Activated CD8-positive, alpha-beta memory T cell treated with anti-CD3 and anti-CD28 coated beads for 36 hours (primary cell): ENCODE data around the gene RASA3. TPM values are rescaled to one million over a fixed set of nuclear protein-coding genes. Genes with fewer than 3 reads are reported as not detected.

Experiments
- CTCF ChIA-PET: fragments of 350-600 bp; sonication (Branson Sonifier 250); formaldehyde crosslinking; loops from one replicate; lab custom pipeline; 2021; ENCODE audit warnings: antibody characterized with exemption; lab: Charles Lee
- POLR2A ChIA-PET: fragments of 350-600 bp; sonication (Branson Sonifier 250); formaldehyde crosslinking; loops from one replicate; lab custom pipeline; 2021; ENCODE audit warnings: antibody characterized with exemption; lab: Charles Lee
- total RNA-seq, 2 experiments: library from RNA; stranded (reverse); gene quantifications; one replicate each; pipeline ENCODE4 v1.2.3, GENCODE V29; 2021

The RASA3 gene
- total RNA-seq, 2 experiments from 2014 or later, result 22.1 to 22.5 TPM

GRCh38 chr13:113979791-113980471 is 152.5 kb downstream of the RASA3 start:
- ChIA-PET CTCF (no interaction called here), POLR2A (no interaction called here)

GRCh38 chr13:113978741-113979481 is 153.5 kb downstream of the RASA3 start:
- POLR2A ChIA-PET, result no interaction called here
- CTCF ChIA-PET, result no interaction called here

- CTCF ChIA-PET, result no interaction called here
- POLR2A ChIA-PET, result interaction anchor here (0.7 kb wide), 1 partner anchor 17 kb away, joined by 5 read pairs; no protein-coding TSS in a partner anchor
Observed at GRCh38 chr13:113977976-113978375, 154.4 kb downstream of the RASA3 start.

- POLR2A ChIA-PET, result no interaction called here
- CTCF ChIA-PET, result no interaction called here
Observed at GRCh38 chr13:113976711-113977684, 155.4 kb downstream of the RASA3 start.

GRCh38 chr13:113975416-113975815 is 157.0 kb downstream of the RASA3 start:
- POLR2A ChIA-PET, result no interaction called here
- CTCF ChIA-PET, result interaction anchor here (1.3 kb wide), 1 partner anchor 251 kb away, joined by 3 read pairs; no protein-coding TSS in a partner anchor

GRCh38 chr13:113974304-113975281 is 157.8 kb downstream of the RASA3 start:
- ChIA-PET POLR2A (no interaction called here), CTCF (interaction anchor here (1.3 kb wide), 1 partner anchor 252 kb away, joined by 3 read pairs; no protein-coding TSS in a partner anchor)

GRCh38 chr13:113973218-113974164 is 158.9 kb downstream of the RASA3 start, which contains the start of gene C13orf46:
Gene C13orf46, minus strand, starts transcription at chr13:113974076. Its CDS starts 79 bp downstream, at chr13:113973997.
- POLR2A ChIA-PET, result no interaction called here
- CTCF ChIA-PET, result interaction anchor here (0.8 kb wide), 1 partner anchor 324 kb away, joined by 3 read pairs; no protein-coding TSS in a partner anchor

- POLR2A ChIA-PET, result no interaction called here
Observed at GRCh38 chr13:113972451-113973217, 159.8 kb downstream of the RASA3 start.

GRCh38 chr13:113971471-113972231 is 160.8 kb downstream of the RASA3 start:
- ChIA-PET POLR2A (no interaction called here), CTCF (no interaction called here)

More at GRCh38 chr13:113972451-113973217, 159.8 kb downstream of the RASA3 start:
- CTCF ChIA-PET, result interaction anchor here (0.8 kb wide), 1 partner anchor 325 kb away, joined by 3 read pairs; no protein-coding TSS in a partner anchor

GRCh38 chr13:113970810-113971470 is 161.5 kb downstream of the RASA3 start:
- POLR2A ChIA-PET, result no interaction called here
- CTCF ChIA-PET, result no interaction called here

GRCh38 chr13:113969973-113970611 is 162.3 kb downstream of the RASA3 start:
- ChIA-PET CTCF (no interaction called here), POLR2A (no interaction called here)

- ChIA-PET POLR2A (no interaction called here), CTCF (no interaction called here)
Observed at GRCh38 chr13:113969311-113969972, 163.0 kb downstream of the RASA3 start.

GRCh38 chr13:113968463-113969310 is 163.7 kb downstream of the RASA3 start:
- POLR2A ChIA-PET, result no interaction called here
- CTCF ChIA-PET, result no interaction called here
